ENCODE results near the gene ANK3. TPM values are rescaled to one million over a fixed set of nuclear protein-coding genes. Genes with fewer than 3 reads are reported as not detected.

The ANK3 gene
- total and polyA plus RNA-seq, 2 experiments from 2014 or later: 0.14 to 0.54 TPM

- 72 to 75% methylated on average over 4 of the region's 4 CpGs for WGBS, 2 experiments (ENCODE audit: low coverage in 1 of 2, low lambda C conversion rate in 2 of 2, missing lambda C conversion rate in 2 of 2)
Measured at GRCh38 chr10:60339757-60340156, 49.9 kb downstream of the ANK3 start.

GRCh38 chr10:60338786-60339185 is 50.9 kb downstream of the ANK3 start:
- no peak overlapping the region for H3K4me3 ChIP-seq
- in situ Hi-C loops (cut with MboI): no loop called here
- no peaks in the 10 kb centered on the region for H3K9me3 ChIP-seq (ENCODE audit: low read depth)

More at GRCh38 chr10:60339757-60340156, 49.9 kb downstream of the ANK3 start:
- Histone ChIP-seq H4K20me1 (ENCODE audit: insufficient read depth) (no peaks in the 10 kb centered on the region), H3K27me3 (replicated peaks; ENCODE audit: insufficient read depth) (no peaks in the 10 kb centered on the region), H3K27ac (no peak overlapping the region), H2AFZ (no peak overlapping the region), H3K79me2 (ENCODE audit: insufficient read depth) (no peaks in the 10 kb centered on the region), H3K9me2 (ENCODE audit: insufficient read depth) (no peaks in the 10 kb centered on the region), H3K4me3 (no peak overlapping the region), H3K9me3 (ENCODE audit: low read depth) (no peaks in the 10 kb centered on the region), H3K4me2 (ENCODE audit: unreplicated experiment) (no peak overlapping the region), H3K9ac (no peak overlapping the region), H3K36me3 (ENCODE audit: low read depth) (no peaks in the 10 kb centered on the region), H3F3A (ENCODE audit: insufficient read depth) (no peaks in the 10 kb centered on the region), H3K4me1 (ENCODE audit: insufficient read depth) (no peaks in the 10 kb centered on the region)
- DNase-seq: no peak
- TF ChIP-seq EZH2 (IDR thresholded peaks at IDR 0.05; ENCODE audit: insufficient read depth, poor library complexity, severe bottlenecking) (no peak), EZH2phosphoT487 (IDR thresholded peaks at IDR 0.05; ENCODE audit: insufficient read depth, low read depth) (no peak)
- in situ Hi-C loops (cut with MboI): no loop called here

GRCh38 chr10:60338002-60338564 is 51.6 kb downstream of the ANK3 start:
- no peak overlapping the region for H3K9ac ChIP-seq
- H3K36me3 ChIP-seq (ENCODE audit: low read depth): no peaks in the 10 kb centered on the region
- H3K79me2 ChIP-seq (ENCODE audit: insufficient read depth): no peaks in the 10 kb centered on the region
- no peak overlapping the region for H3K4me2 ChIP-seq (ENCODE audit: unreplicated experiment)
- in situ Hi-C loops (cut with MboI): no loop called here
- H3K9me3 ChIP-seq (ENCODE audit: low read depth): no peaks in the 10 kb centered on the region
- no peaks in the 10 kb centered on the region for H4K20me1 ChIP-seq (ENCODE audit: insufficient read depth)
- no peaks in the 10 kb centered on the region for H3K4me1 ChIP-seq (ENCODE audit: insufficient read depth)
- H3K9me2 ChIP-seq (ENCODE audit: insufficient read depth): no peaks in the 10 kb centered on the region
- H3K27me3 ChIP-seq (replicated peaks; ENCODE audit: insufficient read depth): no peaks in the 10 kb centered on the region
- no peak overlapping the region for H3K4me3 ChIP-seq
- H3K27ac ChIP-seq: no peak overlapping the region
- no peak overlapping the region for H2AFZ ChIP-seq
- TF ChIP-seq EZH2 (IDR thresholded peaks at IDR 0.05; ENCODE audit: insufficient read depth, poor library complexity, severe bottlenecking) (no peak), EZH2phosphoT487 (IDR thresholded peaks at IDR 0.05; ENCODE audit: insufficient read depth, low read depth) (no peak)
- no peaks in the 10 kb centered on the region for H3F3A ChIP-seq (ENCODE audit: insufficient read depth)
- no peak for DNase-seq
- WGBS, 2 experiments (ENCODE audit: low coverage in 1 of 2, low lambda C conversion rate in 2 of 2, missing lambda C conversion rate in 2 of 2): 44 to 60% methylated on average over 2 of the region's 2 CpGs

More at GRCh38 chr10:60338786-60339185, 50.9 kb downstream of the ANK3 start:
- H3K4me1 ChIP-seq (ENCODE audit: insufficient read depth): no peaks in the 10 kb centered on the region
- H3K79me2 ChIP-seq (ENCODE audit: insufficient read depth): no peaks in the 10 kb centered on the region
- no peak overlapping the region for H3K9ac ChIP-seq
- no peaks in the 10 kb centered on the region for H4K20me1 ChIP-seq (ENCODE audit: insufficient read depth)
- no peaks in the 10 kb centered on the region for H3K9me2 ChIP-seq (ENCODE audit: insufficient read depth)
- no peaks in the 10 kb centered on the region for H3K27me3 ChIP-seq (replicated peaks; ENCODE audit: insufficient read depth)
- H2AFZ ChIP-seq: no peak overlapping the region
- no peak overlapping the region for H3K27ac ChIP-seq
- TF ChIP-seq EZH2phosphoT487 (IDR thresholded peaks at IDR 0.05; ENCODE audit: insufficient read depth, low read depth) (no peak), EZH2 (IDR thresholded peaks at IDR 0.05; ENCODE audit: insufficient read depth, poor library complexity, severe bottlenecking) (no peak)
- 60 to 61% methylated on average over 2 of the region's 2 CpGs for WGBS, 2 experiments (ENCODE audit: low coverage in 1 of 2, low lambda C conversion rate in 2 of 2, missing lambda C conversion rate in 2 of 2)
- H3K36me3 ChIP-seq (ENCODE audit: low read depth): no peaks in the 10 kb centered on the region
- DNase-seq: no peak
- no peaks in the 10 kb centered on the region for H3F3A ChIP-seq (ENCODE audit: insufficient read depth)
- H3K4me2 ChIP-seq (ENCODE audit: unreplicated experiment): no peak overlapping the region

- no peaks in the 10 kb centered on the region for H3F3A ChIP-seq (ENCODE audit: insufficient read depth)
- H3K27me3 ChIP-seq (replicated peaks; ENCODE audit: insufficient read depth): no peaks in the 10 kb centered on the region
- H3K4me1 ChIP-seq (ENCODE audit: insufficient read depth): no peaks in the 10 kb centered on the region
- no peak overlapping the region for H3K4me2 ChIP-seq (ENCODE audit: unreplicated experiment)
- 61 to 67% methylated on average over 3 of the region's 3 CpGs for WGBS, 2 experiments (ENCODE audit: low coverage in 1 of 2, low lambda C conversion rate in 2 of 2, missing lambda C conversion rate in 2 of 2)
- no peaks in the 10 kb centered on the region for H3K9me2 ChIP-seq (ENCODE audit: insufficient read depth)
- H3K9me3 ChIP-seq (ENCODE audit: low read depth): no peaks in the 10 kb centered on the region
- no peaks in the 10 kb centered on the region for H3K36me3 ChIP-seq (ENCODE audit: low read depth)
- H3K79me2 ChIP-seq (ENCODE audit: insufficient read depth): no peaks in the 10 kb centered on the region
- no peak overlapping the region for H3K27ac ChIP-seq
- H4K20me1 ChIP-seq (ENCODE audit: insufficient read depth): no peaks in the 10 kb centered on the region
- TF ChIP-seq EZH2phosphoT487 (IDR thresholded peaks at IDR 0.05; ENCODE audit: insufficient read depth, low read depth): no peak
- H2AFZ ChIP-seq: no peak overlapping the region
- DNase-seq: no peak
- in situ Hi-C loops (cut with MboI): no loop called here
- no peak overlapping the region for H3K4me3 ChIP-seq
- H3K9ac ChIP-seq: no peak overlapping the region
Measured at GRCh38 chr10:60336901-60337630, 52.6 kb downstream of the ANK3 start.
